PFSK-1 (cell line): ENCODE results near the gene TFPT.

ENCODE experiments used
- FOXP2 ChIP-seq: optimal IDR thresholded peaks from 2 replicates; pipeline ENCODE3; 2011; ENCODE audit warnings: borderline replicate concordance, control low read depth, inconsistent platforms; ENCODE audit not compliant: insufficient read depth; ENCODE audit errors: extremely low read length, extremely low read depth
- POLR2AphosphoS5 ChIP-seq: IDR thresholded peaks from 2 replicates; pipeline ENCODE4 v1.6.1; 2012; ENCODE audit warnings: low read depth, mild to moderate bottlenecking, control low read depth, low read length, moderate library complexity
- SIN3A ChIP-seq: IDR thresholded peaks from 2 replicates; pipeline ENCODE4 v1.6.1; 2012; ENCODE audit warnings: mild to moderate bottlenecking, low read length, moderate library complexity, borderline replicate concordance; ENCODE audit not compliant: insufficient read depth
- TAF1 ChIP-seq: IDR thresholded peaks from 2 replicates; pipeline ENCODE4 v1.6.1; 2012; ENCODE audit warnings: low read length, control low read depth, borderline replicate concordance; ENCODE audit not compliant: insufficient read depth
- TF ChIP-seq, protein P1 (sequence below), 2 experiments: IDR thresholded peaks; 2 replicates each; pipeline versions ENCODE4 v1.6.1 to v1.8.0; 2011 to 2012; ENCODE audit warnings: low read depth in 2 of 2, low read length in 2 of 2, control low read depth in 1 of 2, inconsistent platforms in 1 of 2, mild to moderate bottlenecking in 1 of 2, moderate library complexity in 1 of 2; ENCODE audit not compliant: insufficient read depth in 1 of 2

TFPT gene

DNA sequence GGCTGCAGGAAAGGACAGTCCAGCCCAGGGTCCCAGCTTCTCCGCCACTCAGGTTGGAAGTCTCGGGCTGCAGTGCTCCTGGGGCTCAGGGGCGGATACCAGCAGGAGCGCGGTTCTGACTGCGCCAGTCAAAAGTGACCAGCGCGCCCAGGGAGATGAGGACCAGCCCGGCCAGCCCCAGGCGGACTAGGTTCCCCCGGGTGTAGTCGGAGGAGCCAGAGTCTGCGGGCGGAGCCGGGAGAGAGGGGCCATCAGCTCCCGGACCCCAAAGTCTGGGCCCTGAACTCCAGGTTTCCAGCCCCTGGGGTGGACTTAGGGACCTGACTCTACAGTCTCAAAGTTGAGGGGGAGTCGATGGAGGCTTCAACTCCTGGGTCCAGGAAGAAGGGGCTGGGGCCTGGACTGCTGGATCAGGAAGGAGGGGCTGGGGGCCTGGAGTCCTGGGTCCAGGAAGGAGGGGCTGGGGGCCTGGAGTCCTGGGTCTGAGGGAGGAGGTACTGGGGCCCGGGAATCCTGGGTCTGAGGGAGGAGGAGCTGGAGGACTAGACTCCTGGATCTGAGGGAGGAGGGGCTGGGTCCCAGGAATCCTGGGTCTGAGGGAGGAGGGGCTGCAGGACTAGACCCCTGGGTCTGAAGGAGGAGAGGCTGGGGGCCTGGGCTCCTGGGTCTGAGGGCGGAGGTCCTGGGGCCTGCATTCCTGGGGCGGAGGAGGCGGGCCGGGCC is 20.2 kb downstream of the TFPT start:
- TF ChIP-seq SIN3A (no peak), POLR2AphosphoS5 (no peak), TAF1 (no peak), FOXP2 (no peak)
- TF ChIP-seq, protein P1, sequence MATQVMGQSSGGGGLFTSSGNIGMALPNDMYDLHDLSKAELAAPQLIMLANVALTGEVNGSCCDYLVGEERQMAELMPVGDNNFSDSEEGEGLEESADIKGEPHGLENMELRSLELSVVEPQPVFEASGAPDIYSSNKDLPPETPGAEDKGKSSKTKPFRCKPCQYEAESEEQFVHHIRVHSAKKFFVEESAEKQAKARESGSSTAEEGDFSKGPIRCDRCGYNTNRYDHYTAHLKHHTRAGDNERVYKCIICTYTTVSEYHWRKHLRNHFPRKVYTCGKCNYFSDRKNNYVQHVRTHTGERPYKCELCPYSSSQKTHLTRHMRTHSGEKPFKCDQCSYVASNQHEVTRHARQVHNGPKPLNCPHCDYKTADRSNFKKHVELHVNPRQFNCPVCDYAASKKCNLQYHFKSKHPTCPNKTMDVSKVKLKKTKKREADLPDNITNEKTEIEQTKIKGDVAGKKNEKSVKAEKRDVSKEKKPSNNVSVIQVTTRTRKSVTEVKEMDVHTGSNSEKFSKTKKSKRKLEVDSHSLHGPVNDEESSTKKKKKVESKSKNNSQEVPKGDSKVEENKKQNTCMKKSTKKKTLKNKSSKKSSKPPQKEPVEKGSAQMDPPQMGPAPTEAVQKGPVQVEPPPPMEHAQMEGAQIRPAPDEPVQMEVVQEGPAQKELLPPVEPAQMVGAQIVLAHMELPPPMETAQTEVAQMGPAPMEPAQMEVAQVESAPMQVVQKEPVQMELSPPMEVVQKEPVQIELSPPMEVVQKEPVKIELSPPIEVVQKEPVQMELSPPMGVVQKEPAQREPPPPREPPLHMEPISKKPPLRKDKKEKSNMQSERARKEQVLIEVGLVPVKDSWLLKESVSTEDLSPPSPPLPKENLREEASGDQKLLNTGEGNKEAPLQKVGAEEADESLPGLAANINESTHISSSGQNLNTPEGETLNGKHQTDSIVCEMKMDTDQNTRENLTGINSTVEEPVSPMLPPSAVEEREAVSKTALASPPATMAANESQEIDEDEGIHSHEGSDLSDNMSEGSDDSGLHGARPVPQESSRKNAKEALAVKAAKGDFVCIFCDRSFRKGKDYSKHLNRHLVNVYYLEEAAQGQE (IDR thresholded peaks at IDR 0.05; ENCODE audit: insufficient read depth in 1 of 2, low read depth in 2 of 2, low read length in 2 of 2): no peak

DNA sequence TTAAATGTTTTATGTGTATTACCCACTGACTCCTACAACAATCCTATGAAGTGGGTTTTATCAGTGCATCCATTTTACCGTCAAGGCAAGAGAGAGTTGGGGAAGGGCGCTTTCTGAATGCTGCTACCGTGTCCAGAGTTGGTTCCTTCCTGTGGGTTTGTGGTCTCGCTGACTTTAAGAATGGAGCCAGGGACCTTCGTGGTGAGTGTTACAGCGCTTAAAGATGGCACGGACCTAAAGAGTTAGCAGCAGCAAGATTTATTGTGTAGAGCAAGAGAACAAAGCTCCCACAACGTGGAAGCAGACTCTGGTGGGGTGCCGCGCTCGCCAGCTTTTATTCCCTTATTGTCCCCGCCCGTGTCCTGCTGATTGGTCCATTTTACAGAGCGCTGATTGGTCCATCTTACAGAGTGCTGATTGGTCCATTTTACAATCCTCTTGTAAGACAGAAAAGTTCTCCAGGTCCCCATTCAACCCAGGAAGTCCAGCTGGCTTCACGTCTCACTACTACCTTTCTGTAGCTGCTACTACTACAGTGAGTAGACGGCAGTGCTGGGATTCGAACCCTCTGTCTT is 20.9 kb downstream of the TFPT start:
- TF ChIP-seq, protein P1 (IDR thresholded peaks at IDR 0.05; ENCODE audit: insufficient read depth in 1 of 2, low read depth in 2 of 2, low read length in 2 of 2): no peak
- no peak for TF ChIP-seq FOXP2

DNA sequence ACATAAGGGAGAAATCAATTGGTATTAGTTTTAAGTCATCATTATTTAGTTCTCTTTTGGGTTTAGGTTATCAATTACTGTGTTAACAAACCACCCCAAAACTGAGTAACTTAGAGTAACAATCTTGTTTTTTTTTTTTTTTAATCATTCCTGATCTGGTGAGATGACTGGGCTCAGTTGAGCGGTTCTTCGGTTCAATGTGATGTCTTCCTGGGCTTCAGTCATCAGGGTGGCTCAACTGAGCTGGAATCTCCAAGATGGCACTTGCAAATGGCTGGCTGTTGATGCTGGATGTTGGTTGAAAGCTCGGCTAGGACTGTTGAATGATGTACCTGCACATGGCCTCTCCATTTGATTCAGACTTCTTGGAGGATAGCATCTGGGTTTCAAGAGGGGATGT is 31.0 kb downstream of the TFPT start:
- TF ChIP-seq SIN3A: no peak
- TF ChIP-seq, protein P1 (IDR thresholded peaks at IDR 0.05; ENCODE audit: insufficient read depth in 1 of 2, low read depth in 2 of 2, low read length in 2 of 2): no peak
- no peak for TF ChIP-seq FOXP2
- TF ChIP-seq POLR2AphosphoS5: no peak
- no peak for TF ChIP-seq TAF1

DNA sequence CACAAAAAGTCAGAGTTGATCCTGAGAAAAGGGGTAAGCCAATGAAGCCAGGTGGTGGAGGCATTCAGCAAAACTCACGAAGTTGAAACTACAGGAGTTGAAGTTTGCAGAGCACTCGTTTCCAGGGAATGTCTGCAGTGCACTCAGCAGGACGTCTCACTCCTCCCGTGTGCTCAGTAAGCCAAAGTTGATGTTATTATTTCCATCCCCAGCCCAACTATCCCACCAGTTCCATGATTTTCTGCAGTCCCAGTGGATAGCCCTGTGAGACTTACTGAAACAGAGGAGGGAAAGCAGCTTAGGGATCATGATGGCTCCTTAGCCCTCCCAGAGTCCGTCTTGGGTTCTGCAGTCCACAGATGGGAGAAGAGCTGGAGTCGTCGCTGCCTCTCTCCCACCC is 34.4 kb downstream of the TFPT start, which contains the start of gene TARM1:
TARM1 (minus strand) TSS at position 334 of the 400 bp plus-strand sequence; CDS start at position 309, 25 bp downstream.
- TF ChIP-seq FOXP2 (no peak), SIN3A (no peak), POLR2AphosphoS5 (no peak), TAF1 (no peak)
- TF ChIP-seq, protein P1 (IDR thresholded peaks at IDR 0.05; ENCODE audit: insufficient read depth in 1 of 2, low read depth in 2 of 2, low read length in 2 of 2): no peak
